Thoracic aorta (tissue), 2 donors: Measurements from ENCODE around the gene EXOSC5. TPM values are rescaled to one million over a fixed set of nuclear protein-coding genes. Genes with fewer than 3 reads are reported as not detected.

ENCODE experiments used
- ATAC-seq: fragments of 150-250 bp; one replicate; pipeline ENCODE4 v1.8.0; 2017; ENCODE audit warnings: low read depth; ENCODE audit not compliant: insufficient number of reproducible peaks, low FRiP score
- DNase-seq: peaks from one replicate; pipeline ENCODE4 v3.0.0-alpha.2; 2020; ENCODE audit warnings: low spot score
- H3K27ac ChIP-seq, 2 donors: fragments of 200-600 bp; sonication (generic); 1 replicate in 1 of 2; 2 replicates in 1 of 2; pipeline ENCODE4 v1.5.1; 2016; ENCODE audit warnings: mild to moderate bottlenecking in 2 of 2, moderate library complexity in 2 of 2
- H3K27me3 ChIP-seq: fragments of 200-600 bp; sonication (generic); replicated peaks from 2 replicates; pipeline ENCODE4 v1.6.0; 2016; ENCODE audit warnings: mild to moderate bottlenecking; ENCODE audit not compliant: insufficient read depth
- H3K36me3 ChIP-seq: fragments of 200-600 bp; sonication (generic); one replicate; pipeline ENCODE4 v1.5.1; 2016
- H3K4me1 ChIP-seq, 2 donors: fragments of 200-600 bp; sonication (generic); 1 replicate in 1 of 2; 2 replicates in 1 of 2; pipeline versions ENCODE4 v1.5.1 to v1.6.0; 2016; ENCODE audit warnings: low read depth in 2 of 2, mild to moderate bottlenecking in 1 of 2; ENCODE audit not compliant: control insufficient read depth in 1 of 2
- H3K4me3 ChIP-seq: fragments of 200-600 bp; sonication (generic); 2 replicates; pipeline ENCODE4 v1.5.1; 2016; ENCODE audit warnings: mild to moderate bottlenecking
- H3K9me3 ChIP-seq: fragments of 200-600 bp; sonication (generic); 2 replicates; pipeline ENCODE4 v1.5.1; 2016
- total RNA-seq, 2 donors: library from RNA; depleted of rRNA; stranded (reverse); fragments of >200 nt; gene quantifications; one replicate each; pipeline versions ENCODE4 v1.1.0 to v1.2.3, GENCODE V29; 2016
- TF ChIP-seq, protein P1 (sequence below): fragments of 200-600 bp; sonication (generic); IDR thresholded peaks from one replicate; pipeline ENCODE4 v1.5.1; 2019; ENCODE audit warnings: antibody characterized with exemption

EXOSC5 gene
- total RNA-seq, 2 donors from 2014 or later: 7.1 to 16.9 TPM

DNA sequence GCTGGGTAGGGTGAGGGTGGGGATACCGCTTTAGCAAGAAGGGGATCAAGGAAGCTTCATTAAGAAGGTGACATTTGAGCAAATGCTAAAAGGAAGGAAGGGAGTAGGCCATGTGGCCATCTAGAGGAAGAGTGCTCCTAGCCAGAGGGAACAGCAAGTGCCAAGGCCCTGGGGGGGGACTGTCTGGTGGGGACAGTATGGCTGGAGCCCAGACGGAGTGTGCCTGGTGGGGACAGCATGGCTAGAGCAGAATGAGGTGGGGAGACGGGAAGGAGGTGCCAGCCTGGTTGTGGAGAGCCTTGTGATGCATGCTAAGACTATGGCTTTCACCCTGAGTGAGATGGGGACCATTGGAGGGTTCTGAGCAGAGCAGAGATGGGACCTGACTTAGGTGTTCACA is 41.4 kb downstream of the EXOSC5 start:
- Histone ChIP-seq H3K9me3 (no peaks in the 10 kb centered on the region), H3K27me3 (no peaks in the 10 kb centered on the region), H3K4me3 (no peak overlapping the region), H3K36me3 (no peaks in the 10 kb centered on the region), H3K27ac (no peak overlapping the region), H3K4me1 (peaks cover 0 to 4% of the 10 kb centered on the region in 2 donors)
- TF ChIP-seq, protein P1, sequence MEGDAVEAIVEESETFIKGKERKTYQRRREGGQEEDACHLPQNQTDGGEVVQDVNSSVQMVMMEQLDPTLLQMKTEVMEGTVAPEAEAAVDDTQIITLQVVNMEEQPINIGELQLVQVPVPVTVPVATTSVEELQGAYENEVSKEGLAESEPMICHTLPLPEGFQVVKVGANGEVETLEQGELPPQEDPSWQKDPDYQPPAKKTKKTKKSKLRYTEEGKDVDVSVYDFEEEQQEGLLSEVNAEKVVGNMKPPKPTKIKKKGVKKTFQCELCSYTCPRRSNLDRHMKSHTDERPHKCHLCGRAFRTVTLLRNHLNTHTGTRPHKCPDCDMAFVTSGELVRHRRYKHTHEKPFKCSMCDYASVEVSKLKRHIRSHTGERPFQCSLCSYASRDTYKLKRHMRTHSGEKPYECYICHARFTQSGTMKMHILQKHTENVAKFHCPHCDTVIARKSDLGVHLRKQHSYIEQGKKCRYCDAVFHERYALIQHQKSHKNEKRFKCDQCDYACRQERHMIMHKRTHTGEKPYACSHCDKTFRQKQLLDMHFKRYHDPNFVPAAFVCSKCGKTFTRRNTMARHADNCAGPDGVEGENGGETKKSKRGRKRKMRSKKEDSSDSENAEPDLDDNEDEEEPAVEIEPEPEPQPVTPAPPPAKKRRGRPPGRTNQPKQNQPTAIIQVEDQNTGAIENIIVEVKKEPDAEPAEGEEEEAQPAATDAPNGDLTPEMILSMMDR: no peak
- ATAC-seq (no peak), DNase-seq (no peak)

DNA sequence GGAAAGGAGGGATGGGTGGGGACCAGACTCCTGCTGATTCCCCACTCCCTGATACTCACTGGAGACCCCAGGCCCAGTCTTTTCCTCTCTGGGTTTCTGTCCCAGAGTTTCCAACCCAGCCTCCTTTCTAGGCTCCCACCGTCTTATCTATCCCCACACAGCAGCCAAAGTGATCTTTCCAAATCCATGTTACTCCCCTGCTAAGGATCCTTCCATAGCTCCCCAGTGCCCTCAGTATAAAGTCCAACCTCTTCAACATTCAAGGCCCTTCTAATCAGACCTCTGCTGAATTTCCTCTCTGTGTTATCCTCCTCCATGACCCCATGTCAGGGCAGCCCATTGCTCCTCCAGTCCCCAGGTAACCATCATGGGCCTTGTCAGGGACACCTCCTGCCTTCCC is 42.1 kb downstream of the EXOSC5 start:
- TF ChIP-seq, protein P1: no peak
- DNase-seq (no peak), ATAC-seq (no peak)
- Histone ChIP-seq H3K4me3 (no peak overlapping the region), H3K36me3 (no peaks in the 10 kb centered on the region), H3K9me3 (no peaks in the 10 kb centered on the region), H3K27ac (no peak overlapping the region), H3K4me1 (peaks cover 0 to 12% of the 10 kb centered on the region in 2 donors), H3K27me3 (no peaks in the 10 kb centered on the region)

DNA sequence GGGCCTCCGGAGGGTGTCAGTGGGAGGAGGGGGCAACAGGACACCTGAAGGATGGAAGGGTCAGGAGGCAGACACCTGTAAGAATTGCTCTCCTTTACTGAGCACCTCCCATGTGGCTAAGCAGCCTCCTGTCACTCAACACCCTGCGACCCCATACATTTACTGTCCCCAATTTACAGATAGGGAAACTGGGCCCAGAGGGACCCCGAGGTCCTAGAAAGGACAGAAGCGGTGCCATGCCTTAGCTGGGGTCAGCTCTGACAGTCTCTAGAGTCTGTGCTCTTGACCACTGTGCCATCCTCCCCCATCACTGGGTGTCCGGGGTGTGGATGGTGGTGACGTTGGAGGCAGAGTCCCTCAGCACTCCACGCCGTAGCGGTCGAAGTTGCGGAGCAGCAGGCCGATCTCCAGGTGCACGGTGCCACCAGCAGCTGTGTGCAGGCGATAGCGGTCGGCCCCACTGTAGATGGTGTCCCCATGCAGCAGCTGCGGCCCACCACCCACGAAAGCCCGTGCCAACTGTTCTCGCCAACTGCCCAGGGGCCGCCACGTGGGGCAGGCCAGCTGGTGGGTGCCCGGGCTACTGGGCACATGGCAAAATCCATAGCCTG is 42.7 kb downstream of the EXOSC5 start:
- Histone ChIP-seq H3K4me3 (peak overlapping the region; percentile 98), H3K9me3 (no peaks in the 10 kb centered on the region), H3K27ac (peak overlapping the region; percentile 79 to 89), H3K36me3 (no peaks in the 10 kb centered on the region), H3K4me1 (peaks cover 0 to 16% of the 10 kb centered on the region in 2 donors), H3K27me3 (no peaks in the 10 kb centered on the region)
- DNase-seq: no peak
- TF ChIP-seq, protein P1: no peak
- ATAC-seq: peak; percentile 3

DNA sequence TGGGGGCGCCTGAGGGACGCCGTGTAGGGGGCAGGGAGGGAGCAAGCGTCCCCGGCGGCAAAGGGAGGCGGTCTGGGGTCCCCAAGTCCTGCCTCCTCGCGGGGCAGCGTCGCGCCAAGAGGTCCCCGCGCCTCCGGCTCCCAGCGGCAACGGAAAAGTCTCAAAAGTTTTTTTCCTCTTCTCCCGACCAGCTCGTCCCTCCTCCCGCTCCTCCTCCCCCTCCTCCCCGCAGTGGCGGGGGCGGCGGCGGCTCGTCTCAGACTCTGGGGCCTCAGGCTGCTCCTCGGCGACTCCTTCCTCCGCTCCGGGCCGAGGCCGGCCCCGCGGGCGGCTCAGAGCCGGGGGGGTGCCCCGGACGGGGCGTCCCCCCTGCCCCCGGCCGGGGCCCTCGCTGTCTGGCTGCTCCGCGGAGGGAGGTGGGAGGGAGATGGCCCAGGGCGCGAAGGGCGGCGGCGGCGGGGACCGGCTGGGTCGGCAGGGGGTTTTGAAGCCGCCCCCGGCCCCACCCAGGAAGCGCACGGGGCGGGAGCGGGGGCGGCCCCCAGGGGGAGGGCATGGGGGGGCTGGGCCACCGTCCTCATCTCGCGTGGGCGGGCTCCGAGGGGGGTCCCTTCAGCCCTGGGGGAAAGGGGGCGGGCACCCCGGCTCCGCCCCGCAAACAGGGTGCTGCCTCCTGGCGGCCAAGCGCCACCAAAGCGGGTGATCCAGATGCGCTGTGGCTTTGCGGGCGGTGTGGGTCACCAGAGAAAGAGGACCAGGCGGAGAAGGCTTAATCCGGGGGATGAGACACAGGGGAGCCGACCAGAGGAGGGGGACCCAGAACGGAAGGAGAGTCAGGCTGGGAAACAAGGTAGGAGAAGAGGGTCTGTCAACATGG is 43.5 kb downstream of the EXOSC5 start, which contains the start of gene TGFB1:
TGFB1 (minus strand) TSS at position 457 of the 877 bp plus-strand sequence. CDS start 878 bp downstream, outside the sequence.
- TF ChIP-seq, protein P1: peak; percentile 91
- Histone ChIP-seq H3K36me3 (no peaks in the 10 kb centered on the region), H3K9me3 (no peaks in the 10 kb centered on the region), H3K27me3 (no peaks in the 10 kb centered on the region), H3K4me1 (peaks cover 0 to 20% of the 10 kb centered on the region in 2 donors), H3K27ac (peak within 1 kb of the TSS; percentile 79 to 89), H3K4me3 (peak within 1 kb of the TSS; percentile 98)
- DNase-seq (peak; percentile 49), ATAC-seq (peak; percentile 46)
